Astrocyte (in vitro differentiated cells and primary cell): Measurements from ENCODE around the gene SRC. TPM values are rescaled to one million over a fixed set of nuclear protein-coding genes. Genes with fewer than 3 reads are reported as not detected.

ENCODE experiments used
- DNase-seq: peaks from one replicate; pipeline ENCODE4 v3.0.0-alpha.2; 2010; ENCODE audit warnings: low read depth
- FAIRE-seq: peaks from 2 replicates; lab custom pipeline; 2011; peaks lifted over from hg19 to GRCh38; lab: Jason Lieb, UNC
- H2AFZ ChIP-seq: 2 replicates; pipeline ENCODE4 v1.6.0; 2012; ENCODE audit warnings: low read depth, low read length, inconsistent platforms
- H3K27ac ChIP-seq: 2 replicates; pipeline ENCODE4 v1.5.1; 2011; ENCODE audit warnings: low read depth, low read length, inconsistent platforms
- H3K27me3 ChIP-seq: 2 replicates; pipeline ENCODE4 v1.6.0; 2011; ENCODE audit warnings: low read length, inconsistent platforms; ENCODE audit not compliant: insufficient read depth
- H3K36me3 ChIP-seq: 2 replicates; pipeline ENCODE4 v1.5.1; 2011; ENCODE audit warnings: low read length, inconsistent platforms; ENCODE audit not compliant: insufficient read depth
- H3K4me1 ChIP-seq: 2 replicates; pipeline ENCODE4 v1.5.1; 2011; ENCODE audit warnings: low read length, inconsistent platforms; ENCODE audit not compliant: insufficient read depth
- H3K4me2 ChIP-seq: 2 replicates; pipeline ENCODE4 v1.6.0; 2012; ENCODE audit warnings: low read length, inconsistent platforms
- H3K4me3 ChIP-seq: 2 replicates; pipeline ENCODE4 v1.5.1; 2011; ENCODE audit warnings: low read depth, mild to moderate bottlenecking, low read length, inconsistent platforms; ENCODE audit not compliant: insufficient read depth
- H3K79me2 ChIP-seq: 2 replicates; pipeline ENCODE4 v1.6.0; 2012; ENCODE audit warnings: mild to moderate bottlenecking, low read length, inconsistent platforms; ENCODE audit not compliant: insufficient read depth
- H3K9ac ChIP-seq: 2 replicates; pipeline ENCODE4 v1.6.0; 2012; ENCODE audit warnings: mild to moderate bottlenecking, low read length, inconsistent platforms
- H3K9me3 ChIP-seq: 2 replicates; pipeline ENCODE4 v1.5.1; 2012; ENCODE audit warnings: low read depth, mild to moderate bottlenecking, low read length, inconsistent platforms; ENCODE audit not compliant: insufficient read depth
- H4K20me1 ChIP-seq: 2 replicates; pipeline ENCODE4 v1.6.0; 2012; ENCODE audit warnings: low read length, inconsistent platforms; ENCODE audit not compliant: insufficient read depth
- H3K27ac Mint-ChIP-seq: one replicate; pipeline ENCODE4 v1.8.0; 2021; ENCODE audit warnings: mild to moderate bottlenecking, mixed read lengths; ENCODE audit not compliant: unreplicated experiment
- H3K27me3 Mint-ChIP-seq: one replicate; pipeline ENCODE4 v1.8.0; 2021; ENCODE audit warnings: low read depth, mixed read lengths; ENCODE audit not compliant: unreplicated experiment
- H3K36me3 Mint-ChIP-seq: one replicate; pipeline ENCODE4 v1.8.0; 2021; ENCODE audit warnings: low read depth, mixed read lengths; ENCODE audit not compliant: unreplicated experiment
- H3K4me1 Mint-ChIP-seq: one replicate; pipeline ENCODE4 v1.8.0; 2021; ENCODE audit warnings: low read depth, mixed read lengths; ENCODE audit not compliant: unreplicated experiment
- H3K4me3 Mint-ChIP-seq: one replicate; pipeline ENCODE4 v1.8.0; 2021; ENCODE audit warnings: mild to moderate bottlenecking, moderate library complexity, mixed read lengths; ENCODE audit not compliant: unreplicated experiment
- H3K9me3 Mint-ChIP-seq: one replicate; pipeline ENCODE4 v1.8.0; 2021; ENCODE audit warnings: mild to moderate bottlenecking, mixed read lengths; ENCODE audit not compliant: unreplicated experiment
- CTCF ChIP-seq: IDR thresholded peaks from 2 replicates; pipeline ENCODE4 v1.5.1; 2011; ENCODE audit warnings: low read depth, mild to moderate bottlenecking, inconsistent platforms, low read length, moderate library complexity; ENCODE audit not compliant: insufficient read depth
- EZH2 ChIP-seq: IDR thresholded peaks from 2 replicates; pipeline ENCODE4 v1.6.1; 2012; ENCODE audit warnings: mild to moderate bottlenecking, low read length, inconsistent platforms; ENCODE audit not compliant: insufficient read depth
- total RNA-seq: library from RNA; stranded (reverse); gene quantifications from 2 replicates; pipeline ENCODE4 v1.2.1, GENCODE V29; 2021

Gene SRC
- total RNA-seq, 1 donor from 2014 or later: 33.4 TPM

GRCh38 chr20:37360391-37361115, 14.6 kb downstream of the SRC start:
- no peak overlapping the region for H2AFZ ChIP-seq
- peaks cover 93% of the 10 kb centered on the region for H4K20me1 ChIP-seq
- peaks cover 71% of the 10 kb centered on the region for H3K79me2 ChIP-seq
- Mint-ChIP-seq H3K36me3 (peaks cover 10% of the 10 kb centered on the region), H3K27ac (no peak overlapping the region), H3K4me3 (no peak overlapping the region), H3K9me3 (no peaks in the 10 kb centered on the region), H3K4me1 (peaks cover 4% of the 10 kb centered on the region), H3K27me3 (no peaks in the 10 kb centered on the region)
- no peak for TF ChIP-seq CTCF
- no peak for TF ChIP-seq EZH2
- H3K9me3 ChIP-seq: no peaks in the 10 kb centered on the region
- H3K4me1 ChIP-seq: no peaks in the 10 kb centered on the region
- no peaks in the 10 kb centered on the region for H3K27me3 ChIP-seq
- no peak overlapping the region for H3K9ac ChIP-seq
- H3K4me3 ChIP-seq: no peak overlapping the region
- DNase-seq (no peak), FAIRE-seq (no peak)
- no peak overlapping the region for H3K4me2 ChIP-seq
- peaks cover under 1% of the 10 kb centered on the region for H3K36me3 ChIP-seq
- no peak overlapping the region for H3K27ac ChIP-seq

GRCh38 chr20:37361336-37361735, 15.4 kb downstream of the SRC start:
- peaks cover 64% of the 10 kb centered on the region for H3K79me2 ChIP-seq
- Mint-ChIP-seq H3K4me1 (no peaks in the 10 kb centered on the region), H3K27ac (no peak overlapping the region), H3K27me3 (no peaks in the 10 kb centered on the region), H3K36me3 (peaks cover 15% of the 10 kb centered on the region), H3K4me3 (no peak overlapping the region), H3K9me3 (no peaks in the 10 kb centered on the region)
- TF ChIP-seq CTCF (no peak), EZH2 (no peak)
- FAIRE-seq (no peak), DNase-seq (no peak)
- H3K4me3 ChIP-seq: no peak overlapping the region
- no peaks in the 10 kb centered on the region for H3K27me3 ChIP-seq
- no peak overlapping the region for H2AFZ ChIP-seq
- peaks cover 7% of the 10 kb centered on the region for H3K36me3 ChIP-seq
- no peak overlapping the region for H3K27ac ChIP-seq
- H3K4me2 ChIP-seq: no peak overlapping the region
- H3K9me3 ChIP-seq: no peaks in the 10 kb centered on the region
- peaks cover 91% of the 10 kb centered on the region for H4K20me1 ChIP-seq
- no peak overlapping the region for H3K9ac ChIP-seq
- no peaks in the 10 kb centered on the region for H3K4me1 ChIP-seq

- Mint-ChIP-seq H3K27me3 (no peaks in the 10 kb centered on the region), H3K36me3 (peaks cover 21% of the 10 kb centered on the region), H3K9me3 (no peaks in the 10 kb centered on the region), H3K4me3 (no peak overlapping the region), H3K27ac (no peak overlapping the region), H3K4me1 (no peaks in the 10 kb centered on the region)
- Histone ChIP-seq H3K4me1 (no peaks in the 10 kb centered on the region), H4K20me1 (peaks cover 81% of the 10 kb centered on the region), H3K79me2 (peaks cover 54% of the 10 kb centered on the region), H3K9ac (no peak overlapping the region), H3K4me3 (no peak overlapping the region), H3K9me3 (no peaks in the 10 kb centered on the region), H2AFZ (no peak overlapping the region), H3K4me2 (no peak overlapping the region), H3K27ac (no peak overlapping the region), H3K36me3 (peaks cover 7% of the 10 kb centered on the region), H3K27me3 (no peaks in the 10 kb centered on the region)
- FAIRE-seq (no peak), DNase-seq (no peak)
- TF ChIP-seq CTCF: no peak
- TF ChIP-seq EZH2: no peak
Observed at GRCh38 chr20:37362231-37362792, 16.4 kb downstream of the SRC start.
